ENCODE measurements around the gene MYL6.
"Not testable (repeated sequence)": the region's sequence is repeated elsewhere in the genome, so short reads cannot be mapped to it uniquely, and the experiment has no call there.

MYL6 gene

GRCh38 chr12:56190695-56191155 lies 32.6 kb downstream of the MYL6 start:
- DNase-seq: no peak

GRCh38 chr12:56192582-56192981 lies 34.4 kb downstream of the MYL6 start:
- DNase-seq: no peak

- peak; percentile 62 for DNase-seq
These were observed 34.9 kb downstream of the MYL6 start for GRCh38 chr12:56193025-56193578.

- not testable (repeated sequence) for DNase-seq
These were observed 38.8 kb downstream of the MYL6 start for GRCh38 chr12:56196818-56197550.

- DNase-seq: no peak
These were observed 39.9 kb downstream of the MYL6 start for GRCh38 chr12:56197921-56198635.

GRCh38 chr12:56198836-56199235 lies 40.7 kb downstream of the MYL6 start:
- DNase-seq: no peak

- no peak for DNase-seq
These were observed 44.2 kb downstream of the MYL6 start for GRCh38 chr12:56202366-56202765.

GRCh38 chr12:56202838-56203237 lies 44.7 kb downstream of the MYL6 start:
- no peak for DNase-seq

GRCh38 chr12:56204275-56204674 lies 46.1 kb downstream of the MYL6 start:
- DNase-seq: no peak

GRCh38 chr12:56205445-56205844 lies 47.3 kb downstream of the MYL6 start:
- no peak for DNase-seq

- DNase-seq: no peak
These were observed 48.5 kb downstream of the MYL6 start for GRCh38 chr12:56206452-56207166.

- no peak for DNase-seq
These were observed 49.8 kb downstream of the MYL6 start for GRCh38 chr12:56208006-56208405.

Data from NCI-H1048 (cell line).